ENCODE data around the gene UNK. TPM values are rescaled to one million over a fixed set of nuclear protein-coding genes. Genes with fewer than 3 reads are reported as not detected.
A peak's percentile ranks its signal among the peaks of the same experiment; 100 is the strongest.

UNK gene
- total and polyA plus RNA-seq, 2 of the 13 experiments (the other 11 are each of a cell fraction or from before 2014, with no cell fraction given) = 31.6 to 33.0 TPM

- TF ChIP-seq THAP7 (CRISPR knock-in tag; IDR thresholded peaks at IDR 0.05) = 0 out of 2 replicates have a peak, but pooled peaks have one; percentile 29
- no peak for TF ChIP-seq ZSCAN21 (CRISPR knock-in tag; IDR thresholded peaks at IDR 0.05; ENCODE audit: borderline replicate concordance)
- TF ChIP-seq ZNF614 (CRISPR knock-in tag; IDR thresholded peaks at IDR 0.05; ENCODE audit: borderline replicate concordance) = no peak
- TF ChIP-seq HNRNPK (IDR thresholded peaks at IDR 0.05; ENCODE audit: low read depth, low read length, poor library complexity, severe bottlenecking) = no peak
- TF ChIP-seq TP53 (CRISPR knock-in tag; conservative IDR thresholded peaks at IDR 0.05) = no peak
- TF ChIP-seq BCL3 (CRISPR knock-in tag; IDR thresholded peaks at IDR 0.05) = no peak
- TF ChIP-seq DNMT1 (CRISPR knock-in tag; IDR thresholded peaks at IDR 0.05) = no peak
- TF ChIP-seq ZNF556 (CRISPR knock-in tag; IDR thresholded peaks at IDR 0.05; ENCODE audit: borderline replicate concordance) = no peak
- no peak for TF ChIP-seq JUNB (CRISPR knock-in tag; IDR thresholded peaks at IDR 0.05; ENCODE audit: borderline replicate concordance)
- 0 out of 2 replicates have a peak, but pooled peaks have one; percentile 57 for TF ChIP-seq NFAT5 (CRISPR knock-in tag; IDR thresholded peaks at IDR 0.05)
- TF ChIP-seq TCF7 (IDR thresholded peaks at IDR 0.05; ENCODE audit: low read depth) = no peak
- no peak for TF ChIP-seq ZNF883 (CRISPR knock-in tag; IDR thresholded peaks at IDR 0.05; ENCODE audit: not compliant biosample characterization)
- TF ChIP-seq CEBPB (IDR thresholded peaks at IDR 0.05; ENCODE audit: borderline replicate concordance, low read depth, low read length) = no peak
- no peak for TF ChIP-seq BCL6 (CRISPR knock-in tag; IDR thresholded peaks at IDR 0.05)
- no peak for TF ChIP-seq SPEN (CRISPR knock-in tag; IDR thresholded peaks at IDR 0.05; ENCODE audit: low read depth)
- TF ChIP-seq ATF6 (CRISPR knock-in tag; conservative IDR thresholded peaks at IDR 0.05) = no peak
- peak; percentile 43; the same call in 1 of the 2 replicates for TF ChIP-seq ZNF788 (CRISPR knock-in tag; IDR thresholded peaks at IDR 0.05; ENCODE audit: borderline replicate concordance)
- TF ChIP-seq ZNF24 (IDR thresholded peaks at IDR 0.05) = no peak
- no peak for TF ChIP-seq IRF1 (CRISPR knock-in tag; IDR thresholded peaks at IDR 0.05; ENCODE audit: low read depth)
Observed at GRCh38 chr17:75752802-75753513, 31.6 kb upstream of the UNK start (continued).

Data from HepG2 (cell line).